HG03066 (cell line): ENCODE data around the gene LRRC75A.

Experiments used
- ATAC-seq: cut with Tn5 transposase; IDR thresholded peaks from one replicate; pipeline ENCODE4 v1.9.1; 2021; ENCODE audit warnings: low read depth; ENCODE audit not compliant: unreplicated experiment

The LRRC75A gene

DNA sequence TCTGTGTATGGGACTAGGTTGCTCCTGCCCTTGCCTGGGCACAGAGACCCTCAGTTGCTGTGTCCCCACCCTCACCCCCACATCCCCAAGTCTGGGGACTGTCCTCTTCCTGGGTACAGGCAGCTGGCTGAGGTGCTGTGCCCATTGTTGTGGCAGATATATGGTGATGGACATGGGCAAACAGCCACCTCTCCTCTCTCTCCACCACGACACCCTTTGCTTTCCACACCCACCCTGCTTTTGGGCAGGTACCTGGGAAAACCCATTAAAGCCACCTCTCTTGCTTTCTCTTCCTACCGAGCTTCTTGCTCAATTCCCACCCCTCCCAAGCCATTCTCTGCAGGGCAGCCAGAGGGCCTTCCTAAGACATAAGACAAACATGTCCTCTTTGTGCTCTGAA, 54.9 kb downstream of the LRRC75A start:
- ATAC-seq: no peak

DNA sequence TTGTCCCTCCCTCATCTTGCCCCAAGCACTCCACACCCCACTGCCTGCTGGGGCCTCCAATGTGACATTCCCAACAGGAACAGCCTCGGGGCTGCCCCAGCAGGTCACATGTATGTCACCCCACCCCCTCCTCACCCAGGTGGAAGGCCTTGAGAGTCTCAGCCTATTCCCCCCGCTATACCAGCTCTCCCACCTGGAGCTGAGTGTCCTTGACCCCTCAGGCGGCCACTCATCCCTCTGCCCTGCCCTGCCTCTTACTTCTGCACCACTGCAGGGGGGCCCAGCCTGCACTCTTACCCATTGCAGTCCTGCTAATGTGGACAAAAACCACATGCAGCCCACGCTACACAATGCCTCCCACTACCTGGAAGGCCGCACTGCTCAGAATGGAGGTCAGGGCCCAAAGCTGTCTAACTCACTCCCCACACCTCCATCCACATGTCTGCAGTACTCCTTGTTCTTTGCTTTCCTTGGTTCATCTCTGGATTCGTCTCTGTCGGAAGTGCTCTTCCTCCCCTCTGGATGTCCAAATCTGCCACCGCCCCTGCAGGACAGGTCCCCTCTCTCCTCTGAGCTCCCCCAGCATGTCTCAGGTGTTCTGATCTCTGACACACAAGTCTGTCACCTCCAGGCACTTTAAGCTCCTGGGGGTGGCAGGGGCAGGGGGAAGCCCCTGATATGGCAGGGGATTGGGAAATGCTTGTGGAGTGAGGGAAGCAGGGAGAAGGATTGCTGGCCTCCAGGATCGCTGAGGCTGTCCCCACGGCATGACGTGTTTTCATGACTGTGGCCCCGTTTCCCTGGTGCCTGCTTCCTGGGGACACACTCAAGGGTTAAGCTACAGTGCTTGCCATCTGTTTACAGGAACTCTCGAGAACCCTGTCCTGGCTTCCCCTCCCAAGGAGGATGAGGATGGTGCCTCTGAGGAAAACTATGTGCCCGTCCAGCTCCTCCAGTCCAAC, 55.8 kb downstream of the LRRC75A start:
- ATAC-seq: no peak

DNA sequence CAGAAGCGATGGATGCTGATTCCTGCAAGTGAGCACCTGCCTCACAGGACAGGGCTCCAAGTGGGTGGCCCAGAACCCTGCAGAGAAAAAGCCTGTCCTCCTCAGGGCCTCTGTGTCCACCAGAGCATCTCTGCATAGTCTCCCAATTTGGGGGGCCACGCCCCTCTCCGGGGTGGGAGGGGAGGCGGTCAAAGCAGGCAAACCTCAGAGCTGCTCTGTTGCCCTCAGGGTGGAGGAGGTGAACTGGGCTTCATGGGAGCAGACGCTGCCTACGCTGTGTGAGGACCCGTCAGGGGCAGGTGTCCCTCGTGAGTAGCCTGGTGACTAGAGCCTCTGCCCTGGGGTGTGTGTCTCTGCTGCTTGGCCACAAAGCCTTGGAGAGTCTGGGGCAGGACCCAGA, 57.3 kb downstream of the LRRC75A start:
- ATAC-seq: no peak

DNA sequence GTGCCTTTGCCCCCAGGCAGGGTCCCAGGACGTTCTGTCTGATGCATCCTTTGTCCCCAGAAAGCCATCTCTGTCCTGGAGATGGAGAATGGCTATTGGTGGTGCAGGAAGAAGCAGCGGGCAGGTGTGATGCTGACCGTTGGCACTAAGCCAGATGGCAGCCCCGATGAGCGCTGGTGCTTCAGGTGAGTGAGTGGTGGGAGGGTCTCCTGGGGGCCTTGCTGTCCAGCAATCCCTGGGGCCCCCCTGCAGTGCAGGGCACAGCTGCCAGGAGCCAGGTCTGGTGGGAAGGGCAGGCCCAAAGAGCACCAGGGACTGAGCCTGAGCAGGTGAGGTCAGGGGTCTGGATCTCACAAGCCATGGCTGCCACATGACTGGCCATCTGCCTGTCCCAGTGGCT, 58.5 kb downstream of the LRRC75A start:
- no peak for ATAC-seq

DNA sequence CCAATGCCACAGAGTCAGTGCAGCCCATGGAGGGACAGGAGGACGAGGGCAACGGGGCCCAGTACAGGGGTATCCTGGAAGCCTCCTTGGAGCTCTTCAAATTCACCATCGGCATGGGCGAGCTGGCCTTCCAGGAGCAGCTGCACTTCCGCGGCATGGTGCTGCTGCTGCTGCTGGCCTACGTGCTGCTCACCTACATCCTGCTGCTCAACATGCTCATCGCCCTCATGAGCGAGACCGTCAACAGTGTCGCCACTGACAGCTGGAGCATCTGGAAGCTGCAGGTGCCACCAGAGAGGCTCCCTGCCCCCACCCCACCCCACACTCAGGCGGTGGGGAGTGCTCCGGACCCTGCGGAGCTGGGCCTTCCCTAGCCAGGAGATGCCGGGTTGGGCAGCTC, 60.0 kb downstream of the LRRC75A start:
- ATAC-seq: no peak

DNA sequence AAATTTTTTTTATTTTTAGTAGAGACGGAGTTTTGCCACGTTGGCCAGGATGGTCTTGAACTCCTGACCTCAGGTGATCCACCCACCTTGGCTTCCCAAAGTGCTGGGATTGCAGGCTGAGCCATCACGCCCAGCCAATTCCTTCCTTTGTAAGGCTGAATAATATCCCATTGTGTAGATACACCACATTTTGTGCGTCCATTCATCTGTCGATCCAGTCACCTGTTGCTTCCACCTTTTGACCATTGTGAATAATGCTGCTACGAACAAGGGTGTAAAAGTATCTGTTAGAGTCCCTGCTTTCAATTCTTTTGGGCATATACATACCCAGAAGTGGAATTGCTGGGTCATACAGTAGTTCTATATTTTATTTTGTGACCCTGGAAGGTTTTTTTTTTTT, 61.3 kb downstream of the LRRC75A start:
- ATAC-seq: no peak

DNA sequence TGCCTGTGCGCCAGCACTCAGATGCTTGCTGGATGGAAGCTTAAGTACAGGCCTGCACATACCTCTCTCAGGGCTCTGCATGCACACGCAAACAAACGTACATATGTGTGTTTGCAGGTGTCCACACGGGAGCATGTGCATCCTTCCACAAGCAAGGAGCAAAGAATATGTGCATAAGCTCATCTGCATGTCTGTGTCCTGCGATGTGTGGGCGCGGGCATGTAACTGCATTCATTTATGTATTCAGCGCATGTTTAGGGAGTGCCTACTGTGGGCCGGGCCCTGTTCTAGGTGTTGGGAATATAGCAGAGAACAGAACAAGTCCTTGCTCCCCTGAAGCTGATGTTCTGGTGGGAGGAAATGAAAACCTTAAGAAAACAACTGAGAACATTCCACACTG, 62.9 kb downstream of the LRRC75A start:
- no peak for ATAC-seq

GRCh38 chr17:16428098-16428882, 63.7 kb downstream of the LRRC75A start:
- ATAC-seq: no peak

DNA sequence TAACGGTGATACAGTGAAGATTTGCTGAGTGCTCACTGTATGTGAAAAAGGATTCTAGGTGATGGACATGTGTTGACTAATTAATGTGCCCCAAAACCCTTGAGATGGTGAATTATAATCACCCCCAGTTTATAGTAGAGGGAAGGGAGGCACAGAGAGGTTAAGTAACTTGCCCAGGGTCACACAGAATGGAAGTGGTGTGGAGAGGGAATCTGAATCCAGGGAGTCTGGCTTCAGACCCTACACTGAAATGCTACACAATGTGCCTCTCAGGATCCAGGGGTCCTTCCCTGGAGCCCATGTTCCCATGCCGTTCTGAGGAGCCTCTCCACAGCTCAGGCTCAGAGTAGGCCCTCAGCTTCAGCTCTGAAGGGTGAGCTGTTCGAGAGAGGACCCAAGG, 65.0 kb downstream of the LRRC75A start:
- ATAC-seq: no peak

DNA sequence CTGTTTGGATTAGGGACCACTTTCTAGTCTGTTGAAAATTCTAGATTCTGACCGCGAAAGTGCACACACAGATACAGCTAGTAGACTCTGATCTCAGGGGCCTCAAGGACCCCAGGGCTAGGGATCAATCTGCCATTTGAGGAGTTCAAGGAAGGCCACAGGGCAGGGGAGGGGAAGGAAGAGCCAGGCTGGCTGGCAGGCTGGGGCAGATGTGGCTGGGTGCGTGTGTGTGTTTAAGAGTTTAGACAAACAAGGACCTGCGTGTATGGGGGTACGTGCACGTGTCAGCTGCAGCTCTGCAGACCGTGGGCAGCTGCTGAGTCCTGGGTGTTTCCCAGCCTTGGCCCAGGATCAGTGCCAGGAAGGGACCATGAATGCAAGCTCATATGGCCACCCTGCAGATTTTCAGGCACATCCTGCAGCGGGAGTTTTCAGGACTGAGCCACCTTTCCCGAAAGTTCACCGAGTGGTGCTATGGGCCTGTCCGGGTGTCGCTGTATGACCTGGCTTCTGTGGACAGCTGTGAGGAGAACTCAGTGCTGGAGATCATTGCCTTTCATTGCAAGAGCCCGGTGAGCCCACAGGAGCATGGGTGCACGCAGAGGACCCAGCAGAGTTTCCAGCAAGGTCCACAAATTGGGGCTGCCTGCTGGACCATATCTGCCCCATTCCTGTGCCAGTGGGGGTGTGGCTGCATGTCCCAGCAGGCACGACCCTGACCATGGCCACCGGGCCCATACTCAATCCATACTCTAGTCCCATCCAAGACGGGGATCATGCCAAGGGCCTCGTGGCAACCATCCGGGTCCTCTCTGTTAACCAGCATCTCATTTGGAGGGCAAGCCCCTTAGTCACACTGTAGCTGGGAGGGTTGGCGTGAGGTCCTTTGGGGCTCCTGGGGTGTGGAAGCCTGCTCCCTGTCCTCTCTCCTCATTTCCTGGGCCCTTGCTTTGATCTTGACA, 66.0 kb downstream of the LRRC75A start:
- no peak for ATAC-seq

DNA sequence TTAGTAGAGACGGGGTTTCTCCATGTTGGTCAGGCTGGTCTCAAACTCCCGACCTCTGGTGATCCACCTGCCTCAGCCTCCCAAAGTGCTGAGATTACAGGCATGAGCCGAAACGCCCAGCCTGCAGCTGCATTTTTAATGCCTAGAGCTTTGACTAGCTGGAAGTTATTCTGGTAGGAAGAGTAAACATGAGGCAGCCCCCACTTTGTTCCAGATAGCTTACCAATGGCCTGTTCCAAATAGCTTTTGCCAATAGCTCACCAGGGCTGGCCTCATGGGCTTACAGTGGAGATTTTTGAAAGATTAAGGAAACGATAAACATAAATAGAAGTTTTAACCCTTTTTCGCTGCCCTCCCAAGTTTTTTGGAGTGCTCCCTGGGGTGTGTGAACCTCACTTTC, 66.8 kb downstream of the LRRC75A start:
- ATAC-seq: no peak

GRCh38 chr17:16423226-16423872, 68.6 kb downstream of the LRRC75A start:
- ATAC-seq: no peak

GRCh38 chr17:16422416-16422815, 69.6 kb downstream of the LRRC75A start:
- no peak for ATAC-seq

- peak; percentile 11 for ATAC-seq
Measured at GRCh38 chr17:16419929-16420271, 72.1 kb downstream of the LRRC75A start.

- ATAC-seq: peak; percentile 37
Measured at GRCh38 chr17:16419074-16419928, 72.7 kb downstream of the LRRC75A start.

DNA sequence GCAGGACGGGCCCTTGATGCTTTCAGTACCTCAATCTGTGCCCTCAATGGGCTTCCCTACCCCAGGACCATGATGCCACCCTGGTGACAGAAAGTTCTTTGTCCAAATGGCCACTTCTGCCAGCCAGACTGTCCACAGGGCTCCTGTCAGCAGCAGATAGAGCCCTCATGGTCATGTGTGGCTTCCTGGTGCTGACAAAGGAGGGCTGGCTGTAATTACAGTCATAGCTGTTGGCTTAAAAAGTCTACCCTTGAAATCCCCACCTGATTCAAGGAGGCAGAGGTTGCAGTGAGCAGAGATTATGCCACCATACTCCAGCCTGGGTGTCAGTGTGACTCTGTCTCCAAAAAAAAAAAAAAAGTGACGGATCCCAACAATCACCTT, 73.3 kb downstream of the LRRC75A start:
- ATAC-seq: no peak

DNA sequence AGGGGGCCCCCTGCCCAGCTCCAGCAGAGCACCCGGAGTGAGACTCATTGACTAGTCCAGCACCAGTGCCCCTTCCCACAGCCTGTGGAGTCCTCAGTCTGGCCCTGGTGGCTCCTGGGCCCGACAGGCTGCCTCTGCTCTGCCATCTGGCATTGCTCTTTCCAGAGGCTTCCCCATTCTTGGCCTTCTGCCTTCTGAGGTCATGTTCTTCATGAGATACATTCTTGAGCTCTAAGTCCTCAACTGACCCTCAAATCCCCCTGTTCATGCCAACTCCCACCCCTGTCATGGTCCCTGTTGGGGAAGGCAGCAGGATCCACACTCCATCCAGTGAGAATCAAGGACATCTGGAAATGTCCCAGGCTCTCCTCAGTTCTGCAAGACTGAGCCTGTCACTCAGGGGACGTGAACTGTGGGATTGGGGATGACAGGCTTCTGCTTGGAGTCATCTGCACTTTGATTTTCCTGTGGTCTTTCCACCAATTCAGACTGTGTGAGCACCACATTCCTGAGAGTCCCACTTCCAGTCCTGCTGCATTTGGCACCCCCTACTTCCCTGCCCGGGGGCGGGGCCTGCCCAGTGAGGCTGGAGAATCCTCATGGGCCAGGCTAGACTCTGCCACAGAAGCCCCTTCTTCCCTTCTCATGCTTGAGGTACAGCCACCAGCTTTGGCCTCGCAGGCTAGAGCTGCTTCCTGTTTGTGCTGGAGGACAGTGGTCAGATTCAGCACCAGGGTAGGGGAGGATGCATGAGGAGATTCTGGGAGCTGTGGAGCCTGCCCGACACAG, 73.9 kb downstream of the LRRC75A start:
- no peak for ATAC-seq

GRCh38 chr17:16417399-16417798, 74.6 kb downstream of the LRRC75A start:
- ATAC-seq: no peak
